ENCODE data around the gene ROGDI.

ROGDI gene

DNA sequence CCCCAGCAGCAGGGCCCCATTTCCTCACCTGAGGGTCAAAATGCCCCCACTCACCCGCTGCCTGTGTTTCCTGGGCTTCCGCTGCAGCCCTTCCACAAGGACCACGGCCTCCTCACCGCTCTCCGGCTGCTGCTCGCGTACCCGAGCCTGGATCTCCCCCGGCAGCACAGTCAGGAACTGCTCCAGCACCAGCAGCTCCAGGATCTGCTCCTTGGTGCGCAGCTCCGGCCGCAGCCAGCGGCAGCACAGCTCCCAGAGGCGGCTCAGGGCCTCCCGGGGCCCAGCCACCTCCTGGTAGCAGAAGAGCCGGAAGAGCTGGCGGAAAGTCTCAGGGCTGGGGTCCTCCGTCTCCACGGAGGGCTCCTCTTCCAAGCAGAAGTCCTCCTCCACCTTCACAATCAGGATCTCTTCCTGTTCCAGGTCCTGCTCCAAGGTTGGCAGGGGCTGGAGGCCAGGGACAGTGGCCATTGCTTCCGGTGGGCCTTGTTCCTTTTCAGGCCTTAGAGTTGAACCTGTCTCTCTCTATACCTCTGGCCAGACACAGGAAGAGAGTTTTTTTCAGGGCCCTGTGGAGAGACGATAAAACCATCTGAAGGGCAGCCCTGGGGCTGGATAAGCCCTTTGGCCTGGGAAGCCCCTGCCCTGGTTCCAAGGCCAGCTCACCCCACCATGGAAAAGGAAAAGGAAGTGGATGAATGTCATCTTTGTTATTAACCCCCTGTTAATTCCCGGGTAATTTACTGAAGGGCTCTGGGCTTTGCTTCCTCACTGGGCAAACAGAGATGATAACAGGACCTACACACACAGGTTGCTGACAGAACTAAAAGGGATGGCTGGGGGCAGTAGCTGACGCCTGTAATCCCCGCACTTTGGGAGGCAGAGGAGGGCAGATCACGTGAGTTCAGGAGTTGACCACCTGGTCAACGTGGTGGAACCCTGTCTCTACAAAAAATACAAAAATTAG, 36.6 kb downstream of the ROGDI start:
- DNase-seq: no peak

GRCh38 chr16:4763791-4764190, 38.6 kb downstream of the ROGDI start:
- DNase-seq: no peak

GRCh38 chr16:4762205-4762604, 40.2 kb downstream of the ROGDI start:
- no peak for DNase-seq

DNA sequence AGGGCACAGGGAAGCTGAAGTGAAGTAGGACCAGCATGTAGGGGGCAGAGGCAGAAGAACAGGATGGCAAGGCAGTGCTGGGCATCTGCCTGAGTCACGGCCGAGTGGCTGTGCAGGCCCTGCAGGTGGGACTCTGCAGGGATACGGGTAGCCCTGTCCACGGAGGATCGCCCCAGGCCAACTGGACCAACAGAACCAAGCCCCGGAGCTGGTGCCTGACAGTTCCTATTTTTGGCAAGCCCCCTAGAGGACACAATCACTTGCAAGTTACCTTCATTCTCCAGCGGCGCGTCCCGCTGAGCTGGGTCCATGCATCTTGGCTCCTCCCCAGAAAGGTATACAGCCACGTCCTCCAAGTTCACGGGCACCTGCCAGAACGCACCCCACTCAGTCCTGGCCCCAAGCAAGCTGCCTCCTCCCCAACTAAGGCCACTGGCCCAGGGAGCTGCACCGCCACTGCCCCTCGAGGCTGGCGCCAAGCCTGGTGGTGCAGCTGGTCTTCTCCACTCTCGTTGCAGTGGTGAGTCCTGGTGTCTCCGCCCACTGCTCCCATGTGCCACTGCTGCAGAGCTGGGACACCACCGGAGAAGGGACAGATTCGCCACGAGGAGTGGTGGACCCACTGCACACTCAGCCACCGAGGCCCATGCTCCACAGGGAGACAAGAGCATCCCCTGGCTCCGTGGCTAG, 42.1 kb downstream of the ROGDI start:
- DNase-seq: no peak

DNA sequence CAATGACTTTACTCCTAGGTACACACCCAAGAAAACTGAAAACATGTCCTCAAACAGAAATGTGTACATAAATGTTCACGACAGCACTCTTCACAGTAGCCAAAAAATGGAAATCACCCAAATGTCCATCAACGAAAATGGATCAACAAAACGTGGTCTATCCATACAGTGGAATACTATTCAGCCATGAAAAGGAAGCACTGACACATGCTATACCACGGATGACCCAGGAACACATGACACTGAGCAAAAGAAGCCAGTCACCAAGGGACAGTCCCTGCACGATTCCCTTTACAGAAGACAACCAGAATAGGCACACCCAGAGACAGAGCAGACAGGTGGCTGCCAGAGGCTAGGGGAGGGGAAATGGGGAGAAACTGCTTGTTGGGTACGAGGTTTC, 46.7 kb downstream of the ROGDI start:
- DNase-seq: no peak

GRCh38 chr16:4754865-4755264, 47.6 kb downstream of the ROGDI start:
- DNase-seq: no peak

DNA sequence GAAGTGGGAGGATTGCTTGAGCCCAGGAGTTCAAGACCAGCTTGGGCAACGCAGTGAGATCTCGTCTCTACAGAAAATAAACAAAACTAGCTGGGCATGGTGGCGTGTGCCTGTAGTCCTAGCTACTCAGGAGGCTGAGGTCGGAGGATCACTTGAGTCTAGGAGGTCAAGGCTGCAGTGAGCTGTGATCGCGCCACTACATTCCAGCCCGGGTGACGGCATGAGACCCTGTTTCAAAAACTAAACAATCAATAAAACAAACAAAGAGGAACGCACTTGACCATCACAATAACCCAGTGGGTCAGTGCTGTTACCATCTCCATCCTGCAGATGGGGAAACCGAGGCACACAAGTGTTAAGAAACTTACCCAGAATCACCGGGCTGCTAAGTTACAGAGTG, 49.2 kb downstream of the ROGDI start:
- no peak for DNase-seq

DNA sequence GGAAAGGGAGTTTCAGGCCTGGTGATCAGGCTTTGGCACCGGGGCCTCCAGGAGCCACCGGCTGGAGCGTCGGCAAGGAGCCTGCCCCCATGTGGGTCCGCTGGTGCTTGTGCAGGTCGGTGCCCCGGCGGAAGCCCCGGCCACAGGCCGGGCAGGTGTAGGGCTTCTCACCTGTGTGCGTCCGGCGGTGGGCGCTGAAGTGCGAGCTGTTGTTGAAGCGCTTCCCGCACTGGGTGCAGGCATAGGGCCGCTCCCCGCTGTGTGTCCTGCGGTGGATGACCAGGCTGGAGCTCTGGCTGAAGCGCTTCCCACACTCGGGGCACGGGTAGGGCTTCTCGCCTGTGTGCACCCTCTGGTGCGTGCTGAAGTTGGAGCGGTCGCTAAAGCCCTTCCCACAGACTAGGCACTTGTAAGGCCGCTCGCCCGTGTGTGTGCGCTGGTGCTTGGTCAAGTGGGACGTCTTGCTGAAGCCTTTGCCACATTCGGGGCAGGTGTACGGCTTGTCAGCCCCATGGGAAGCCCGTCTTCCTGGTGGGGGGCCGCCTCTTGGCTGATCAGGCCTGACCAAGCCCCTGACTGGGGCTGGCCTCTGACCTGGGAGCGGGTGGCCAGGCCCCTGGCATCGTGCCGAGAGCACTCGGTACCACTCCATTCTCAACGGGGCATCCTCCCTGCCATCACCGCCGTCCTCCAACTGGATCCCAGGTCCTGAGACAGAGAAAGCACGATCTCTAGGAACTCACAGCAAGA, 49.9 kb downstream of the ROGDI start:
- DNase-seq: no peak

DNA sequence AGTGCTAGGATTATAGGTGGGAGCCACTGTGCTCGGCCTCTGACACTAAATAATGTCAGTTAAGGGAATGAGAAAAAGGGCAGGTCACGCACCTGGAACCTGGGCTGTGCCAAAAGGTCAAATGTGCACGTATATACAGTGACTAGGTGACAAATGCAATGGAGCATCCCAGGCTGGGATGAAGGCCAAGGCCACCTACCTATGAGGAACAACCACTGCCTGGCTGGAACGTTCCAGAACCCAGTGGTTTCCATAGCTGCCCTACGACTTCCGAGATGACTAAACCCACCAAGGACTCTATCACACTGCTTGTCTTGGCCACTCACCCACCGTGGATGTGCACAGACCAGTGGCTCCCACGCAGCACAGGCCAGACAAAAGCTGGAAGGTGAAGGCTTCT, 51.5 kb downstream of the ROGDI start:
- no peak for DNase-seq

GRCh38 chr16:4749700-4750257, 52.7 kb downstream of the ROGDI start:
- DNase-seq: no peak

- DNase-seq: no peak
Measured at GRCh38 chr16:4748682-4749411, 53.6 kb downstream of the ROGDI start.

DNA sequence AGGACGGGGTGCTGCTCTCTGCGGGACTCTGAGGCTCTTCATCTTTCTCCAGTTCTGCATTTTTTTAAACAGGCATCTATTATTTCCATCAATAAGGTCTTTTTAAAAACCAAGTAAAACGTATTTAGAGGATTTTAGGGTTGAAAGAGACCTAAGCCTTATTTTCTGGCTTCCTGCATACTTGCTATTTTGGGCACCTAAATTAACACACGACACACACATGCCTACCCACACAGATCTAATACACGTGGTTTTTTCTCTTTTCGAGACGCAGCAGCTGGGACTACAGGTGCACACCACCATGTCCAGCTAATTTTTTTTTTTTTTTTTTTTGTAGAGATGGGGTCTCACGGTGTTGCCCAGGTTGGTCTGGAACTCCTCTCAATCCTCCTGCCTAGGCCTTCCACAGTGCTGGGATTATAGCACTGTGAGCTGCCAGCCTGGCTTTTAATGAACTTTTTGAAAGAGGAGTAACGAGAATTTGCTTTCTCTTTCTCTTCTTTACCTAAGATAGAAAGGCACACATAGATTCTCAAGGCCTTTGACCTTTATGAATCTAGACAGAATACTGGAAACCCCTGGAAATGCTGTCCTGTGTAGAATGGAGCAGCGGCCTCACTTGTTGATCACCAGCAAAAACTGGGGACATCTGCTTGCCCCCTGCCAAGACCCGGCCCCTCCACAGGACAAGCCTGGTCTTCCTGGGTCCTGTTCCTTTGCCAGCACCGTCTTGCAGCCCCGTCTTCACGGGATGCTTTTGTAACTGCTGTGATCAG, 54.3 kb downstream of the ROGDI start:
- DNase-seq: no peak

DNA sequence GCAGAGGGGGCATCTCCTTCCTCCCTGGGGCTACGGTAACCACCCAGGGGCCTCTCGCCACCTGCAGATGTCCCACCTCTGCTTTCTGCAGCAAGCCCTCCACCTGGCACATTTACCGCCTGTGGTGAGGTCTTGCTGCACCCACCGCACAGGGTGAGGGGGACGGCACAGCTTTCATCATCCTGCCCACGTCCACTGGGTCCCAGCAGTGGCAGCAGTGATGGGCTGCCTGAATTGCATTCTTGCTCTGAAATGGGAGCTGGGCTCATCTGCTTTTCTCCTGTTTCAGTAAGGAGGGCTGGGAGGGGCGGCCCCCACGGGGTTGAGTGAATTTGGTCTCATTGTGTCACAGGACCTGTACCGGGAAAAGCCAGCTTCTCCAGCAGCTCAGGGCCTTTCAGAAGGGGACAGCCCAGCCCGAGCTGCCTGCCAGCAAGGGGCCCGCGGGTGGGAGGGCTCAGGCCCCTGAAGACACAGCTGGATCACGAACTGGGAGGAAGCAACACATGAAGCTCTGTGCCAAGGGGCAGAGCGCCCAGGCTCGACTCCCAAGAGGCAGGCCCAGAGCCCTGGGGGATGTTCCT, 55.4 kb downstream of the ROGDI start:
- DNase-seq: no peak

Data from activated CD8-positive, alpha-beta memory T cell treated with anti-CD3 and anti-CD28 coated beads, Interleukin-2, amount 50 U/mL, for 48 hours (primary cell).